Activated T-cell treated with anti-CD3 and anti-CD28 coated beads, Interleukin-2, amount 50 U/mL, for 1 hour (primary cell): Measurements from ENCODE around the gene TNFRSF19.
"Not testable (repeated sequence)": the region's sequence is repeated elsewhere in the genome, so short reads cannot be mapped to it uniquely, and the experiment has no call there.

Source experiments
- DNase-seq: peaks from one replicate; pipeline ENCODE4 v3.0.0-alpha.2; 2020

TNFRSF19 gene

DNA sequence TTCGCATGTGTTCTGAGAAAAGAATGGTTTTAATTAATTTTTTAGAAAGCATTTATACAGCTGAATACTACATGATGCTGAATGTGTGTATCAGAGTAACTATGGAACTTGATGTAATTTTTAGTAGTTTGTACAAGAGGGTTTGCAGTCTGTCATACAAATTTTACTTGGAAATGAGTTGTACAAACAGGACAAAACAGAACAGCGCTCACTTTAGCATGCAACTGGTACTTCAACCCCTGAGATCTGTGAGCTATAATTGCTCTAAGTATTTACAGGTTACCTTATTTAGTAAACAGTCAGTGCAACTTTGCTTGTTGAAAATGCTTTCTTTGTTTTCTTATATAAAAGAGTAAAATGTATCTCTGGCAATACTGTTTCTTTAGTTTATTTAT lies 706 bp downstream of the TNFRSF19 start:
- no peak for DNase-seq

DNA sequence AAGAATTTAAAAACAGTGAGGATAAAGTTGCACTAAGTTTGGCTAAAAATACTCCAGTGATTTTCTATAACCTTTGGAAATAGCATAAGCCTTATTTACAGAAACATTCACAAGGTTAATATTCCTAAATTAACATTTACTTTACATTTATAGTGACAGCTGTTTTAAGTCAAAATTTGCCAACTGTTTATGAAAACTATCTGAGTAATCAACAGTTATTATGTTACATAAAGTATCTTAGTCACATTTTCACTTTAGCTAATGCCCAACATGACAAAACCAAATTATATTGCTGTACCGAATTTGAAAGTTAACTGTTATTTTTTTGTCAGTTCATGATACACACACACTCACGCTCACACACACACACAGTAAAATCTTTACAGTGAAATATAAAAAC lies 1.2 kb downstream of the TNFRSF19 start:
- no peak for DNase-seq

DNA sequence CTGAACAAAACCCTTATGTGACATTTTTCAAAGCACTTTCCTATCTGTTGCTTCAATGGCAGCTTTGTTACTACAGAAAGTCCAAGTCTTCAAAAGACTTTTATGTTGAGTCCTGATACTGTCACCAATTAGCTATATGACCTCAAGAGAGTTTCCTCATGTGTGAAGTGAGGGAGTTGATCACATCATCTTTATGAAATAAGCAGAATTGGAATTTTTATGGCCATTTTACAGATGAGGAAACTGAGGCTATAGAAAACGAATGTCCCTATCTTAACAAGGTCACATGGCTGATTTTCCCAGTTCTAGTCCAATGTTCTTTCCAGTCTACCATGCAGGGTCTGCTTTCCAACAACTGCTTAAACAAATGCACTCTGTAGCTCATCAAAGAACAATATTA lies 2.6 kb downstream of the TNFRSF19 start:
- DNase-seq: no peak

DNA sequence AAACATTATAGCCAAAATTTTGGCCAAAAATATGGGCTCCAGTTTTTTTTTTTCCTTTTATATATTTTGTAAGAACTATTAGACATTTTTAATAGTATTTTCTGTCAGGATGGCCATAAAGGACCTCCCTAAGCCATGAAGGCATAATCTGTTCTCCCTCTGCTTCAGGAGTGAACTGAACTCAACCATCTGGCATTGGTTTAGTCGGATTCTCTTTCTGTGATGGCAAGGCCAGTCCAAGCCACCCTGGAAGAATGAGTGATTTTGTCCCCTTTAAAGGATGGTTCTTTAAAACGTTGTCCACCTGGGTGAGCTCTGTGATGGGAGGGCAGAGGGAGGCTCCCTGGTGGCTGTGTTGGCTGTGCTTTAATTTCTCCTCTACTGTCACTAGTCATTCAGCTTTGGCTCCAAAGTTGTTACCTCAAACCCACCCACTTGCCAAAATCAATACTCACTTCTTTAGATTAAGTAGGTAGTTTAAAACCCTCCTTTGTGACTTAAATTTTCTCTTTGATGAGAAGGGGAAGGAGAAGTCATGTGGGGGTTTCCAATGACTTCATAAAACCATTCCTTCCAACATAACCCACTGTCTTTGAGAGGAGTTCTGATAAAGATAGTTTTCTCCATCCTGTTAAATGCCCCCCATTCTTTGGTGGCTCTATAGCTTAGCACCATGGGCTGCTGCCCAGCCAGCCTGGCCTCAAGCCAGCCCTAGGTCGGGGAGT lies 4.4 kb downstream of the TNFRSF19 start:
- no peak for DNase-seq

DNA sequence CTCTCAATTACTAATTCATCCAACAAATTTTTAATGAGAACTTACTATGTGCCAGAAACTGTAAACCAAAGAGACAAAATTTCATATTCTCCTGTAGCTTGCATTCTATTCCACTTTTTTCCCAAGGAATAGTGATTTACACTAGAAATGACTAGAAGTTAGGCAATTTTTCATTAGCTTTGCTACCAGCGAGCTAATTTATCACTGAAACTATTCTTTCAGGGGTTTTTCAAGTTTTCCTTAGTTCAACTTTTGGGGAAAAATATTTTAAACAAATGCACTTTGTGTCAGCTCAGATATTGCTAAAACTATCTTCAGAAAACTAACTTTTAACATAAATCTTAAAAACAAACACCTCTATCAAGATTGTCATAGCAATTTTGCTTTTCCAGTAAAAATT lies 5.4 kb downstream of the TNFRSF19 start:
- no peak for DNase-seq

DNA sequence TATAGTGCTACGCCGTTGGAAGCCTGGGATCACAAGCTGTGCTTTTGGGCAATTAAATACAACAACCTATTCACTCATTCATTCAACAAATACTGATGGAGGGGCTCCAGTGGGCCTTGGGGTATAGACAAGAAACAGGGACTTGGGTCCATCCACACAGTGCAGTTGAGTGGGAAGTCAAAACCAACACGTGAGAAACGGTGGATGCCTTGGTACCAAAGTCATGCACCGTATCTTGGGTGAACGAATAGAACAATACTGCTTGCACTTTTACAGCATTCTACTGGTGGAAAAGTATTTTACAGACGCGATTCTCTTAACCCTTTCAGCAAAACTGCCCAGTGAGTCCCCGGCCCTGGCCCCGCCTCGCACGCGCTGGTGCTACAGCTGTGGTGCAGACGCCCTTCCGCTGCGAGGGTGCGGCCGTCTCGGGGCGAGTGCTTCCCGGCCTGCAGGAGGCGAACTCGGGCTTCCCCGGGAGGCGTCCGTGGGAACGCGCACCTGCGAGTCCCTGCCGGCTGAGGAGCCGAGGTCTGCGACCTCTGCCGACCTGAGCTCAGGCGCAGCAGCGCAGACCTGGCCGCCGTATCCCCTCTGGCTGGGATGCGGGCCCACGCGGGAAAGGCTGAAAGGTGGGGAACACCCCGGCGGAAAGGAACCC lies 8.3 kb downstream of the TNFRSF19 start:
- DNase-seq: peak; percentile 71

DNA sequence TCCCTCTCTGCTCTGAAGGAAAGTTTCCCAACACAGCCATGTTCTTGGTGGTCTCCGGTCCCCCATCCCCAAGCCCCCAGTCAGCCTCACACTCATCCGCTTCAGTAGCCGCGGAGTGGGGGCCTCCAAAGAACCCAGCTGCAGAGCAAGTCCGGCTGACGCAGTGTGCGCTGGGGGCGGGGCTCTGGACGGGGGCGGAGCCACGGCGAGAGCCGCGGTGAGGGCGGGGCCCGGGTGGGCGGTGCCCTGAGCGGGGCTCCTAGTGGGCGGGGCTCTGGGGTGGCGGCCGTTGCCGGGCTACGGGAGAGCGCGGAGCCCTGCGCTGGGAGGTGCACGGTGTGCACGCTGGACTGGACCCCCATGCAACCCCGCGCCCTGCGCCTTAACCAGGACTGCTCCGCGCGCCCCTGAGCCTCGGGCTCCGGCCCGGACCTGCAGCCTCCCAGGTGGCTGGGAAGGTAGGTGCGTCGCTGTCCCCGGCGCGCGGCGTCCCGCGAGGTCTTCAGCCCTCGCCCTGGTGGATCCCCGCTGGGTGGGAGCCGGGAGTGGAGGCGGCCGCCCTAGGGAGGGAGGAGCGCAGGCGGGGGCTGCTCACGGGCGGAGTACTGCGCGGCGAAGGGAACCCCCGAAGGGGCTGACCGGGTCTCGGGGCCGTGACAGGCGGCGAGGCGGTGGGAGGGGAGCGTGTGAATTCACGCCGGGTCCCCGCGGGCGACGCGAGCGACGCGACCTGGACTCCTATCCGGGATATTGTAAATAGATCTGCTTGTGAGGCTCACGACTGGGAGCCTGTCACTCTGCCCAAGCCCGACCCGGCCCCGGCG lies 9.1 kb downstream of the TNFRSF19 start:
- DNase-seq: peak; percentile 96

DNA sequence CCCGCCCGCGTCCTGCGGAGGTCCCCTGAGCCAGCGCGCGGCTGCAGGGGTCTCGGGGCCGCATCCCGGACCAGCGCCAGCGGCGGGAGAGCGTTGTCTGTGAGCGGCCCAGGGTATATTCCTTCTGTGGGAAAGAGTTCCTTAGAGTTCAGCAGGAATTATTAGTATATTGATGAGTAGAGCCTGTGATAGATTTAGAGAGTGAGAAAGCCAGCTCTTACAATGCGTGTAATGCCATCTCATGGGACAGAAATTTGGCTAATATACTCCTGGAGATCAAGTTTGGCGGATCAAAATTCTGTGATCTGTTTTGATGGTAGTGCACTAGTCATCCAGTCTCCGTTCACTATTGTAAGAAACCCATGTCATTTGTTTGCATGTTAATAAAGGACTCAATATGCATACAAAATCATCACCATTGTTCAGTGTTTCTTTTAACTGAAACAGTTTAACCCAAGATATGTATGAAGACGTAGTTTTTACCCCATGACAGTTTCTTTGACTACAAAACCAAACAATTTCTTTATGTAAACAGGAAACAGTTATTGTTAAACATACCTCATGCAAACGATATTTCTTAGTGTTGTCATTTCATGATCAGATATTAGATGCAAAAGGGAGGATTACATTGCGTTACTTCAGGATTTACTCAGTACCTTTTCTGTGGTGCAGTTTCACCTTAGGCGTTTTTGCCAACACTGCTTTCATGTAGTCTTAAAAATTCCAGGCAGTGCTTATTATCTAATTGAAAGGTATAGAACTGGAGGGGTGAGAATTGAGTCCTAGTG lies 9.9 kb downstream of the TNFRSF19 start:
- DNase-seq: no peak

DNA sequence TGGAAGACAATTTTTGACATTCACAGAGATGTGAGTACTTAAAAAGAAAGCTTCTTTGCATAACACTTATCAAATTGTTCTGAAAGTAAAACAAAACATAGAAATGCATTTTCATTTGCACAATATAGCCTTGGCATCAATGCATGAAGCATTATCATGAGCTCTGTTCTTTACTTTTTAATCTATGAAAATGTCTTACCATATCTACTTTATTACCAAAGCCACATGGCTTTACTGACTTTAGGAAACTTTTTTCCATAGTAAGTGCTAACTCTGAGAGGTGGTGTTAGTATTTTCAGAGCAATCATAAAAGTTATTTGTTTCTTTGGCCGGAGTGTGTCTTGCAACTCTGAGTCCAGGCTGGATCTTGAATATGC lies 10.5 kb downstream of the TNFRSF19 start:
- DNase-seq: no peak

DNA sequence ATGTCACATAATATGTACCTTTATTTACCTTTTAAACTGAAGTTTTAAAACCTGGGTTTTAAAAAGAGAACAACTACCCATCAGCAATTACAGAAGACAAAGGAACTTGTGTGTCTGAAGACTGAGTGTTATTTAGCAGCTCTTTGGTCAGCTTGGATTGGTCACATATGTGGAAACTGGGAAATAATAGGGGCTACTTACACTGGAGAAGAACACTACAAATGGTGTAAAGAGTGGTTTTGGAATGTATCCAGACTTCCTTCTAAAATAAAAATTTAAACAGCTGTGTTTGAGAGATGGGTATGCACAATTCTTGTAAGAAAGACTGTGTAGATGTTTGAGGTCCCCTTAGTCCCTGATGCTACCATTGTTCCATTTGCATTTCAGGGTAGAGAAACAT lies 13.3 kb downstream of the TNFRSF19 start:
- no peak for DNase-seq

DNA sequence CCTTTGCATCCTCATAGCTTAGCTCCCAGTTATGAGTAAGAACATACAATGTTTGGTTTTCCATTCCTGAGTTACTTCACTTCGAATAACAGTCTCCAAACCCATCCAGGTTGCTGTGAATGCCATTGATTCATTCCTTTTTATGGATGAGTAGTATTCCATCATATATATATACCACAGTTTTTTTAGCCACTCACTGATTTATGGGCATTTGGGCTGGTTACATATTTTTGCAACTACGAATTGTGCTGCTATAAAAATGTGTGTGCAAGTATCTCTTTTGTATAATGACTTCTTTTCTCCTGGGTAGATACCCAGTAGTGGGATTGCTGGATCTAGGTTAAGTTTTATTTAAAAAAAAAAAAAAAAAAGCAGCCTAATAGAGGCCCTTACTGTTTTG lies 14.1 kb downstream of the TNFRSF19 start:
- DNase-seq: no peak

DNA sequence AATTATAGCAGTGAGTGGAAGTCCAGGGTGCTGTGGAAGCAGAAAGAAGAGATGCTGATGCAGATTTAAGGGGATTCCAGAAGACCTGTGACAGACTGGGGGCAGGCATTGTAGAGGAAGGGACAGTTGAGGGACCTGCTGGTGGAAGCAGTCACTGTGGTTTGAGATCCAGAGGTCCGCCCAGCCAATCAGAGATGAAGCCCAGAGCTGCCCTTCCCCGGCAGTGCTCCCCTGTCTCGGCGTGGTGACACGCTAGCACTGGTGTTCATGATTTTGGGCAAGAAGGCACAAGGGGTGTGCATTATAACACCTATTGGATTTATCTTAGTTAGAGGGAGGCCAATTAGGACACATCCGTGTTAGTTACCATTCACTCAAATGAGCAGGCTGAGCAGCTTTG lies 16.1 kb downstream of the TNFRSF19 start:
- no peak for DNase-seq

DNA sequence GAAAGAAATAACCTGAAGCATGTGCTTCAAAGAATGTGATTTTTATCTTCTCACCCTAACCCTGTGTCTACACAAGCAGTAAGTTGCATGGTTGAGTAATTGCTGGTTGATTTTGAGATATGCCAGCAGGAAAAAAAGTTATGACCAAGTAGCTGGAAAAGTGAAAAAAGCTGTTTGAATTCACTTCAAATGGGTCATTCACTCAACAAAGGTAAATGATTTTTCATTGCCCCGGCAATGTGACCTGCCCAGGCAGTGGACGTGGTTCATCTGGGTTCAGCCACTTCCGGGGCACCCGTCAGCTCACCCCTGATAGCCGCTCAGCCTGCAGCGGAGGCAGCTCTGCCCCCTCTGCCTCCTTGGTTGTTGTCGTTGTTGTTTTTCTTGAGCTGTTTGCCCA lies 18.5 kb downstream of the TNFRSF19 start:
- DNase-seq: no peak

DNA sequence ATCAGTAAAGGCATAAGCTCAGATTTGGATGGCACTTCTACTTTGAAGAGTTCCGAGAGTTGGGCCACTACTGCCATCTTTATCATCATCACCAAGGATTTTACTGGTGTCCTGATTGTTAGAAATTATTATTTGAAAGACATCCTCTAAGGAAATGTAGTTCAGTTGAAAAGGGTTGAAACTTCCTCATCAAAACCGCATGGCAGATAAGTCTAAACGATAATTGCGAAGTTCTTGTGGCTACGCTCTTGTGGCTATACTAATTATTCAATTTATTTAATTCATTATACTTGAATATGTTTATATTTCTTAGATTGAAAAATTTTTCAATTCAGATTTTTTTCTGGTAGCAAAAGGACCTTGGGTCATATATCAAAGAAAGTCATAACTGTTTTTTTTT lies 22.4 kb downstream of the TNFRSF19 start:
- no peak for DNase-seq

DNA sequence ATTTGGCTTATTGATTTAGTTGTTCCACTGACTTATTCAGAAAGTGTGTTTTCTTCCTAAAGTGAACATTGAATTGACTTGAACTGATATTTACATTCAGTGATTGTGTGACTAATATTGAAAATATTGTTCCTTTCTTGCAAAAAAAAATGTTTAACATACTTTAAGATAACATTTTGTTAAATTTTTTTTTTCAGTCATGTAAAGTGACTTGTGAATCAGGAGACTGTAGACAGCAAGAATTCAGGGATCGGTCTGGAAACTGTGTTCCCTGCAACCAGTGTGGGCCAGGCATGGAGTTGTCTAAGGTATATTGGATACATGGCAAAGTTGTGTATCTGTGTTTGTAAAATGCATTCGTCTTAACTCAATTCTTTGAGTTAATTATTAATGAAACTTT lies 22.9 kb downstream of the TNFRSF19 start:
- no peak for DNase-seq

DNA sequence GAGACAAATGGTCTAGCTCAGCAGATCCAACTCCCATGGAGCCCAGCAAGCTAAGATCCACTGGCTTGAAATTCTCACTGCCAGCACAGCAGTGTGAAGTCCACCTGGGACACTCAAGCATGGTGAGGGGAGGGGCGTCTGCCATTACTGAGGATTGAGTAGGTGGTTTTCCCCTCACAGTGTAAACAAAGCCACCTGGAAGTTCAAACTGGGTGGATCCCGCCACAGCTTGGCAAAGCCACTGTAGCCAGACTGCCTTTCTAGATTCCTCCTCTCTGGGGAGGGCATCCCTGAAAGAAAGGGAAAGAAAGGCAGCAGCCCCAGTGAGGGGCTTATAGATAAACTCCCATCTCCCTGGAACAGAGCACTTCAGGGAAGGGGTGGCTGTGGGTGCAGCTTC lies 24.1 kb downstream of the TNFRSF19 start:
- not testable (repeated sequence) for DNase-seq

DNA sequence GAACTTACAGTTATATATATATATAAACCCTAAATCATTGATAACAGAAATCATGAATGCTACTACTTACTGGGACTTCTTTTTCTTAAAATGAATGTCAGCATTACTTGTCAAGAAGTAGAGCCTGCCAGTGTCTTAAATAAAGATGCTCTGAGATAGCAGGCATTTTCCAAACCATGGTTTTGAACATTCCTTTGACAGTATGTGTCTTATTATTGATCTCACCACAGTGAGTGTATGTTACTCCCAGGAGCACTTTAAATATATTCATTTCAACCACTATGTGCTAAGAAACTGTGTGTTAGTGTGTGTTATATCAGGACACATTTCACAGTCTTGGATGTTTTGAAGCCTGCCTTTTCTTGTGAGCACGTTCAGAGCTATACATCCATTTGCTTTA lies 28.2 kb downstream of the TNFRSF19 start:
- DNase-seq: no peak

DNA sequence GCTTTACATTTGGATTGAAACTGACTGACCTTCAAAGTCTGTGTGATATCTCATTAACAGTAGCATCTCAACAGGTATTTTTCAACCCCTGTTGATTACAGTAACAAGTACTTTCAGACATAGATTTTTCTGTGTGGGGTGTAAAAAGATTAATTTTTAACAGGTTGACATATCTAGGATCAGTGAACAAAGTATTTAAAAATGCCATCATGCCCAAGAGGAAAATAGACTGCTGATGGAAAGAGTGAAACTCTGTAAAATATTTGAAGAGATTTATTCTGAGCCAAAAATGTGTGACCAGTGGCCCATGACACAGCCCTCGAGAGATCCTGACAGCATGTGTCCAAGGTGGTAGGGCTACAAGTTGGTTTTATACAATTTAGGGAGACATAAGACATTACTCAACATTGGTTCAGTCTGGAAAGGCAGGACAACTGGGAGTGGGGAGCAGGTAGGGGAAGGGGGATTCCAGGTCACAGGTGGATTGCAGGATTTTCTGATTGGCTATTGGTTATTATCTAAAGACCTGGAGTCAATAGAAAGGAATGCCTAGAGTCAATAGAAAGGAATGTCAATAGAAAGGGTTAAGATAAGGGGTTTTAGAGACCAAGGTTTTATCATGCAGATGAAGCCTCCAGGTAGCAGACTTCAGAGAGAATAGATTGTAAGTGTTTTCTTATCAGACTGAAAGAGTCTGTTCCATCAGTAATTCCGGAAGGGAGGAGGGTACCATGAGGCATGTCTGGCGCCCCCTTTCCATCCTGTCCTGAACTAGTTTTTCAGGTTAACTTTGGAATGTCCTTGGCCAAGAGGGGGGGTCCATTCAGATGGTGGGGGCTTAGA lies 29.1 kb downstream of the TNFRSF19 start:
- DNase-seq: no peak

DNA sequence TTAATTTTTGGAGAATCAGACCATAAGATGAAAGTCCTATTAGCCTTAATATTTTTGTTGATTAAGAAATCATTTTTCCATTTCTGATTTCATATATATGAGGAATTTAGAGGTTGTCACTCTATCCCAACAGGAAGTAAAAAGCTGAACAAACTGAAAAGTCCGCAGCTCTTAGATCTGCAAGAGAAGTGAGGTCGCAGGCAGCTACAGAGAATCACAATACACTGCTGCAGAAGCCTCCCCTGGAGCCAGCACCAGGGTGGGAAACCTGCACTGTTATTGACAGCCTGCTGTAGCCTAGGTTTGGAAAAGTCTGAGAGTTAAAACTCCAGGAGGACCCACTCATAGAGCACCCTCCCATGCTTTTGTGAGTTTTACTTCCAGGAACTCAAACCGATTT lies 29.9 kb downstream of the TNFRSF19 start:
- no peak for DNase-seq

DNA sequence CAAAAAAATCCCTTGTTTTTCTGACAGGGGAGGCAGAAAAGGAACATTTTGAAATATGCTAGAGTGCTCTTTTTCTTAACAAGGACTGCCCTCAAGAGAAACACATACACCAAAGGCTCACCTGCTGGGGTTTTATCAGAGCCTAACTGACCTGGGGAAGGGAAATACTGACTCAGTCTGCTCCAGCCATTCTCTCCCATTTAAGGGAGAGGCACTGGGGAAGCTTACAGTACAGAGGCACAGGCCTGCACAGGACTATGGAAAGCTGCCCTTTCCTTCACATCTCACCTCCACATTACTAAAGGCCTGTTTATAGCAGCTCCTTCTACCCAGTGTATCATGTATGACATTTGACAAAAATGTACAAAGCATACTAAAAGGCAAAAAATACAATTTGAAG lies 30.3 kb downstream of the TNFRSF19 start:
- DNase-seq: no peak

DNA sequence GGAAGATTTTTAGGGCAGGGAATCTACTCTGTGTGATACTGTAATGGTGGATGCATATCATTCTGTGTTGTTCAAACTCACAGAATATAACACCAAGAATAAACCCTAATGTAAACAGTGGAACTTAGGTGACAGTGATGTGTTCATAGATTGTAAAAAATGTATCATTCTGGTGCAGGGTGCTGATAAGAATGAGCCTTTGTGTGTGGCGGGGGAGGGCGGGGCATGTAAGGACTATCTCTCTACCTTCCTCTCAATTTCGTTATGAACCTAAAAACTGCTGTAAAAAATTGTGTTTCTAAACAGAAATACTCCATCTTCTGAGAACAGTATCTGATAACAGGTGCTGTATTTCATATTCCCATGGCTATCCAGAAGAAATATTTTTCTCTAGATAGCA lies 35.6 kb downstream of the TNFRSF19 start:
- no peak for DNase-seq

DNA sequence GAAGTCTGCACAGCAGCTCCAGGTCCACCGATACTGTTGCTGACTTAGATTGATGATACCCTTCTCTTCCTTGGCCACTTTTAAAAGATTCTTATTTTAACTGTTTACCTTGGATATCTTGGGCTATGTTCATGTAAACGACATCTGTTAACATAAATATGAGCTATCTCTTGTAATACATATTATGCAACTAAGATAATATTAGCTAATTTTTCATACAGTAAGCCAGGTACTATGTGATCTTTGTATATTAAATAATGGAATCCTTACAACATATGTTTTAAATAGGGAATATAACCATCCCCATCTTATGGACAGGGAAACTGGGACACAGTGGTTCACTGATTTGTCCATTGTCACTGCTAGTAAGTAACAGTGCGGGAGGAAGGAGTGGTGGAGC lies 37.9 kb downstream of the TNFRSF19 start:
- DNase-seq: no peak
